Measurements from ENCODE around the gene SUPT7L.

GRCh38 chr2:27652790-27653189 lies 10.6 kb downstream of the SUPT7L start:
- TF ChIP-seq CTCF (IDR thresholded peaks at IDR 0.05; ENCODE audit: poor library complexity, severe bottlenecking): no peak
- no peak for TF ChIP-seq EP300 (conservative IDR thresholded peaks at IDR 0.05; ENCODE audit: poor library complexity, severe bottlenecking)
- no peak for TF ChIP-seq EZH2 (IDR thresholded peaks at IDR 0.05; ENCODE audit: borderline replicate concordance, insufficient read depth, low read length, poor library complexity, severe bottlenecking)
- no peak for TF ChIP-seq SMC3 (conservative IDR thresholded peaks at IDR 0.05; ENCODE audit: poor library complexity)
- TF ChIP-seq TAF1 (IDR thresholded peaks at IDR 0.05; ENCODE audit: low read depth): no peak
- TF ChIP-seq REST (IDR thresholded peaks at IDR 0.05; ENCODE audit: borderline replicate concordance): no peak
- no peak for TF ChIP-seq POLR2AphosphoS5 (IDR thresholded peaks at IDR 0.05)
- TF ChIP-seq RAD21 (conservative IDR thresholded peaks at IDR 0.05): no peak
- TF ChIP-seq MXI1 (conservative IDR thresholded peaks at IDR 0.05; ENCODE audit: poor library complexity, severe bottlenecking): no peak
